K562 (cell line): ENCODE data around the gene SLC4A2. TPM values are rescaled to one million over a fixed set of nuclear protein-coding genes. Genes with fewer than 3 reads are reported as not detected.
A peak's percentile ranks its signal among the peaks of the same experiment; 100 is the strongest.

Experiments used
- ARNT ChIP-seq, 2 experiments: fragments of 450-650 bp; IDR thresholded peaks; 2 replicates each; pipeline ENCODE4 v1.6.1; 2016; ENCODE audit warnings: mild to moderate bottlenecking in 1 of 2
- BCL6 ChIP-seq: fragments of 250-450 bp; sonication (Bioruptor Pico); IDR thresholded peaks from 2 replicates; pipeline ENCODE4 v1.4.0; 2020
- ESRRA ChIP-seq: fragments of 450-650 bp; IDR thresholded peaks from 2 replicates; pipeline ENCODE4 v1.6.1; 2014; ENCODE audit warnings: low read depth, mild to moderate bottlenecking, moderate library complexity, borderline replicate concordance
- GABPA ChIP-seq: fragments of 200-800 bp; sonication (Bioruptor generic); conservative IDR thresholded peaks from 2 replicates; pipeline ENCODE4 v1.6.1; 2016; ENCODE audit warnings: low read depth, missing genetic modification characterization, missing compliant biosample characterization
- ILK ChIP-seq: fragments of 450-650 bp; IDR thresholded peaks from 2 replicates; pipeline ENCODE4 v1.6.1; 2016; ENCODE audit warnings: missing genetic modification characterization, low read depth, mild to moderate bottlenecking, missing compliant biosample characterization, moderate library complexity, borderline replicate concordance
- MGA ChIP-seq: fragments of 450-650 bp; IDR thresholded peaks from 2 replicates; pipeline ENCODE4 v1.6.1; 2016; ENCODE audit warnings: mild to moderate bottlenecking, moderate library complexity
- NFIC ChIP-seq: fragments of 450-650 bp; IDR thresholded peaks from 2 replicates; pipeline ENCODE4 v1.6.1; 2017; ENCODE audit warnings: mild to moderate bottlenecking, inconsistent platforms
- PHF8 ChIP-seq: fragments of 200-600 bp; sonication (generic); IDR thresholded peaks from 2 replicates; pipeline ENCODE4 v1.6.1; 2012; ENCODE audit warnings: mixed run types, mild to moderate bottlenecking, inconsistent platforms, low read length, moderate library complexity, borderline replicate concordance
- PTBP1 ChIP-seq: fragments of 200-400 bp; formaldehyde crosslinking; IDR thresholded peaks from 2 replicates; pipeline ENCODE4 v1.6.1; 2017; ENCODE audit warnings: low read depth, low read length
- SMARCC2 ChIP-seq: fragments of 450-650 bp; IDR thresholded peaks from 2 replicates; pipeline ENCODE4 v1.6.1; 2017; ENCODE audit warnings: antibody characterized with exemption, moderate library complexity, mild to moderate bottlenecking, low read depth
- TBL1XR1 ChIP-seq, 2 experiments: IDR thresholded peaks; 2 replicates each; pipeline ENCODE4 v1.6.1; 2012; ENCODE audit warnings: improper control_type of control experiment in 2 of 2, low read length in 2 of 2, mild to moderate bottlenecking in 1 of 2
- ZNF140 ChIP-seq: fragments of 250-450 bp; sonication (Bioruptor Pico); IDR thresholded peaks from 2 replicates; pipeline ENCODE4 v1.8.0; 2021; ENCODE audit warnings: moderate library complexity, mild to moderate bottlenecking, inconsistent platforms
- ZNF507 ChIP-seq: conservative IDR thresholded peaks from 2 replicates; pipeline ENCODE4 v1.6.1; 2017; ENCODE audit warnings: missing genetic modification characterization, missing compliant biosample characterization
- ZNF707 ChIP-seq: fragments of 250-450 bp; sonication (Bioruptor Pico); conservative IDR thresholded peaks from 2 replicates; pipeline ENCODE4 v1.8.0; 2022; ENCODE audit warnings: inconsistent platforms, mild to moderate bottlenecking, moderate library complexity
- ZNF76 ChIP-seq: fragments of 250-450 bp; sonication (Bioruptor Pico); IDR thresholded peaks from 2 replicates; pipeline ENCODE4 v1.4.0; 2020; ENCODE audit warnings: mild to moderate bottlenecking, moderate library complexity, borderline replicate concordance
- polyA plus RNA-seq, 8 experiments: library from polyadenylated mRNA; depleted of rRNA in 4 of 8; stranded (reverse) in 5 of 8; unstranded in 3 of 8; fragments of >200 nt; fragmentation: Nextera tagmentation in 2 of 8; fragmentation: Illumina TruSeq in 1 of 8; extraction: Ambion mirVana in 2 of 8; extraction: Trizol in 1 of 8; gene quantifications; 2 replicates each; pipeline versions ENCODE4 v1.2.1 to v1.2.3, GENCODE V29; 2011 to 2014; ENCODE audit warnings: inconsistent platforms in 1 of 8, missing spikeins in 1 of 8
- total RNA-seq, 7 experiments: library from RNA; depleted of rRNA in 6 of 7; stranded (reverse); fragments of >200 nt in 6 of 7; fragmentation: Illumina TruSeq in 2 of 7; extraction: Trizol in 2 of 7; gene quantifications; 2 replicates each; pipeline versions ENCODE4 v1.2.1 to v1.2.3, GENCODE V29; 2011 to 2021; ENCODE audit warnings: low replicate concordance in 1 of 7
- TF ChIP-seq, protein P1 (sequence below): sonication (generic); formaldehyde crosslinking; IDR thresholded peaks from 2 replicates; pipeline ENCODE4 v1.9.0; 2022; ENCODE audit warnings: mild to moderate bottlenecking, missing genetic modification reagents

Gene SLC4A2
- total and polyA plus RNA-seq, 9 of the 15 experiments (the other 6 are each of a cell fraction or from before 2014, with no cell fraction given): 11.4 to 375 (median 130) TPM

DNA sequence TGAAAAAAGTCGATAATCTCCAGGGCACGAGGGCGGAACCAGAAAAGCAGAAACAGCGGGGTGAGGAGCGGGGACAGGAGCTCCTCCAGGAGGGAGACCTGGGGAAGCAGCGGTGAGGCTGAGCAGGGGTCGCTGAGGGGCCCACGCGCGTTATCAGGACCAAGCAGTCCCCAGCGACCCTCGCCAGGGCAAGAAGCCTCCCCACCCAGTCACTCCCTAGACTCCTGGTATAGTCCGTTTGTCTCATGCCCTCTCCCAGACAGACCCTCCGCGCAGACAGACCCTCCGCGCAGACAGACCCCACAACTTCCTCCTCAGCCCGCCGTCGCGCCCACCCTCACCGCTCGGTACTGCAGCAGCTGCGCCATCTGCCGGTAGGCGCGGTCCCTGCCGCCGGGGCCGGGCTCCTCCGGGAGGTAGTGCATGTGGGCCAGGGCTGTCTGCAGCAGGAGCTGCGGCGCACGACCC lies 41.4 kb upstream of the SLC4A2 start (continued):
- TF ChIP-seq PTBP1: 0 out of 2 replicates have a peak, but pooled peaks have one; percentile 63
- peak; percentile 23 to 45; a peak in 1 of 4 replicates for TF ChIP-seq ARNT (IDR thresholded peaks at IDR 0.05)
- TF ChIP-seq ZNF140 (CRISPR knock-in tag): no peak
- peak; percentile 73; the same call in 1 of the 2 replicates for TF ChIP-seq ZNF76 (CRISPR knock-in tag)
- no peak for TF ChIP-seq ZNF707 (CRISPR knock-in tag)
- no peak for TF ChIP-seq GABPA (tag)
- peak; percentile 72 for TF ChIP-seq MGA
- TF ChIP-seq NFIC: peak; percentile 44; the same call in 1 of the 2 replicates
- TF ChIP-seq, protein P1, sequence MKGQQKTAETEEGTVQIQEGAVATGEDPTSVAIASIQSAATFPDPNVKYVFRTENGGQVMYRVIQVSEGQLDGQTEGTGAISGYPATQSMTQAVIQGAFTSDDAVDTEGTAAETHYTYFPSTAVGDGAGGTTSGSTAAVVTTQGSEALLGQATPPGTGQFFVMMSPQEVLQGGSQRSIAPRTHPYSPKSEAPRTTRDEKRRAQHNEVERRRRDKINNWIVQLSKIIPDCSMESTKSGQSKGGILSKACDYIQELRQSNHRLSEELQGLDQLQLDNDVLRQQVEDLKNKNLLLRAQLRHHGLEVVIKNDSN (CRISPR knock-in tag): no peak
- no peak for TF ChIP-seq ILK (tag)
- peak; percentile 54; the same call in 1 of the 2 replicates for TF ChIP-seq PHF8
- no peak for TF ChIP-seq ZNF507
- TF ChIP-seq BCL6 (CRISPR knock-in tag): no peak
- TF ChIP-seq ESRRA: peak; percentile 65
- TF ChIP-seq SMARCC2: peak; percentile 72; the same call in 1 of the 2 replicates
- no peak for TF ChIP-seq TBL1XR1 (IDR thresholded peaks at IDR 0.05; ENCODE audit: low read length in 2 of 2)
